ENCODE results near the gene SASH1. TPM values are rescaled to one million over a fixed set of nuclear protein-coding genes. Genes with fewer than 3 reads are reported as not detected.

The SASH1 gene
- total and polyA plus RNA-seq, 9 of the 15 experiments (the other 6 are each of a cell fraction or from before 2014, with no cell fraction given), result 0.35 to 3.5 (median 1.6) TPM

DNA sequence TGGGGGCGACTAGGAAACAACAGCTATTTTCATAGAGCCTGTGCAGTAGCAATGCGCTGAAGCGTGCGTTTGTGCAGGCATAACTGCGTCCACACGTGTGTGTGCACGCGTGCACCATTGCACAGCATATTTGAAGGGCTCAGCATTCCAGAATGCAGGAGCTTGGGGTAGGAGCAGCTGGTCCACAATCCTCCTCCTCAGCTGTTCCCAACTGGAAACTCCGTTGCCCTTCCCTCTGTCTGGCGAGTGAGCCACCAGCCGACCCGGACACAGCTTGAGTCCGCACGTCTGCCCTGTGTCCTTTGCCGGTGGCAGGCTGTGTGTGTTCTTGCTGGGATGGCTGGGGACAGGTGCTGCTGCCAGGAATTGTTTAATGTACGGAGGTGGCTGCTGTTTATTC is 110.2 kb downstream of the SASH1 start:
- no peaks in the 10 kb centered on the region; the same call in 1 of the 2 replicates for H4K20me1 ChIP-seq (replicated peaks; ENCODE audit: control insufficient read depth, insufficient read depth, low read length)
- intact Hi-C loops (cut with micrococcal nuclease) (no loop called here), in situ Hi-C loops (cut with MboI) (no loop called here)
- H3K9ac ChIP-seq (ENCODE audit: insufficient read depth in 1 of 2, low read depth in 2 of 2, low read length in 2 of 2), result no peak overlapping the region
- no peak overlapping the region for H3K4me3 ChIP-seq
- H3K9me3 ChIP-seq (replicated peaks; ENCODE audit: control insufficient read depth, insufficient read depth, low read depth, low read length), result no peaks in the 10 kb centered on the region
- TF ChIP-seq ZNF79 (CRISPR knock-in tag; IDR thresholded peaks at IDR 0.05; ENCODE audit: low read depth) (no peak), PURB (CRISPR knock-in tag; IDR thresholded peaks at IDR 0.05; ENCODE audit: low read depth) (no peak), TAF15 (IDR thresholded peaks at IDR 0.05; ENCODE audit: low read depth, low read length) (no peak), ZNF583 (CRISPR knock-in tag; IDR thresholded peaks at IDR 0.05) (no peak), ZNF707 (CRISPR knock-in tag; conservative IDR thresholded peaks at IDR 0.05) (no peak), C11orf30 (IDR thresholded peaks at IDR 0.05; ENCODE audit: low read depth) (no peak), NR2C2 (CRISPR knock-in tag; IDR thresholded peaks at IDR 0.05) (no peak), NR2C2 (tag; IDR thresholded peaks at IDR 0.05) (no peak), CC2D1A (IDR thresholded peaks at IDR 0.05) (no peak), BDP1 (IDR thresholded peaks at IDR 0.05; ENCODE audit: insufficient read depth, insufficient read length) (no peak), GTF2F1 (IDR thresholded peaks at IDR 0.05; ENCODE audit: low read depth, low read length) (no peak)
- H3K79me2 ChIP-seq (ENCODE audit: control insufficient read depth, insufficient read depth, low read length), result no peaks in the 10 kb centered on the region
- H3K9me1 ChIP-seq (ENCODE audit: control insufficient read depth, insufficient read depth, low read length), result no peaks in the 10 kb centered on the region
- no TSS peak for BruUV-seq (replicated peaks)
- H3K4me2 ChIP-seq (ENCODE audit: insufficient read depth, low read length), result no peak overlapping the region
- WGBS (ENCODE audit: insufficient coverage, low coverage, missing lambda C conversion rate), result under 1% methylated on average over 16 of the region's 16 CpGs
- DNase-seq (ENCODE audit: extremely low read depth in 1 of 4, low spot score in 3 of 4), result no peak
- no peaks in the 10 kb centered on the region for H3K36me3 ChIP-seq (ENCODE audit: control insufficient read depth, insufficient read depth, low read length)
- no peak for ATAC-seq
- no peak overlapping the region for H3K27ac ChIP-seq (ENCODE audit: extremely low read depth, low read depth, low read length)
- H2AFZ ChIP-seq (ENCODE audit: low read depth, low read length), result no peak overlapping the region
- ChIA-PET CTCF (ENCODE audit: low intra/inter-chr PET ratio) (no interaction called here), POLR2A (no interaction called here)
- FAIRE-seq, result no peak
- peaks cover 0 to 4% of the 10 kb centered on the region in 2 experiments; a peak in 1 of 5 replicates for H3K4me1 ChIP-seq (replicated peaks in 1 of 2; ENCODE audit: control insufficient read depth in 2 of 2, insufficient read depth in 2 of 2, low read length in 2 of 2)
- H3K27me3 ChIP-seq (ENCODE audit: control insufficient read depth in 2 of 2, insufficient read depth in 2 of 2, low read length in 2 of 2), result peaks cover 29 to 51% of the 10 kb centered on the region in 2 experiments; a peak in 4 of 5 replicates
